GM19035 (cell line): ENCODE data around the gene CHCHD10.

Source experiments
- ATAC-seq: cut with Tn5 transposase; IDR thresholded peaks from one replicate; pipeline ENCODE4 v1.9.1; 2021; ENCODE audit not compliant: unreplicated experiment

Gene CHCHD10

DNA sequence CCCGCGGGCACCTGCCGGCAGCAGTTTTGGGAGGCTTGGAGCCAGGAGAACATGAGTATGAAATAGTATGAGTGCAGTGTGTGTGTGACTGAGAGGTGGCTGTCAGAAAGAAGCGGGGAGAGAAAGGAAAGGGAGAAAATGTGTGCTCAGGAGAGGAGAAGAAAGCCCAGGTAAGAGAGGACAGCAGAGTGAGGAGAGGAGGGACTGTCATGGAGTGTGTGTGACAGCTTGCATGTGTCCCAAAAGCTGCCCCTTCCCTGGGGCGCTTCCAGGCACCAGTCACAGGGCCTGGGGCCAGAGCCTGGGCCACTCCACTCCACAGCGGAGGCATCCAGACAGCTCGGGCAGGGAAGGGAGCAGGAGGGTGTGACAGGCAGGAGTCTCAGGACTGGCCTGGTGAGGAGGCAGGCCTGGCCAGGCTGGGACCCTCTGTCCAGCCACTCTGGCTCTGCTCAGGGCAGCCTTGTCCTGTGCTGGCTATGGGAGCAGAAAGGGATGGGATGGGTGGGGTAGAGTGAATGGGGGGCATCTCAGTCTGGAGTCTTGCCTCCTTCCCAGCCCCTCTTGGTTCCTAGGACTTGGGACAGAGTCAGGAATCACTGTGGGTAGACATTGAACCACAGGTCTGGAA lies 5.8 kb upstream of the CHCHD10 start:
- no peak for ATAC-seq

GRCh38 chr22:23772649-23773473 lies 5.1 kb upstream of the CHCHD10 start, which contains the start of gene MMP11:
TSS of gene MMP11 (plus strand) at chr22:23772849. CDS start at chr22:23772871, 22 bp downstream.
- no peak for ATAC-seq

GRCh38 chr22:23772315-23772648 lies 4.5 kb upstream of the CHCHD10 start:
- no peak for ATAC-seq

GRCh38 chr22:23769321-23769965 lies 1.7 kb upstream of the CHCHD10 start:
- no peak for ATAC-seq

GRCh38 chr22:23767303-23767672 lies 484 bp downstream of the CHCHD10 start:
- no peak for ATAC-seq

DNA sequence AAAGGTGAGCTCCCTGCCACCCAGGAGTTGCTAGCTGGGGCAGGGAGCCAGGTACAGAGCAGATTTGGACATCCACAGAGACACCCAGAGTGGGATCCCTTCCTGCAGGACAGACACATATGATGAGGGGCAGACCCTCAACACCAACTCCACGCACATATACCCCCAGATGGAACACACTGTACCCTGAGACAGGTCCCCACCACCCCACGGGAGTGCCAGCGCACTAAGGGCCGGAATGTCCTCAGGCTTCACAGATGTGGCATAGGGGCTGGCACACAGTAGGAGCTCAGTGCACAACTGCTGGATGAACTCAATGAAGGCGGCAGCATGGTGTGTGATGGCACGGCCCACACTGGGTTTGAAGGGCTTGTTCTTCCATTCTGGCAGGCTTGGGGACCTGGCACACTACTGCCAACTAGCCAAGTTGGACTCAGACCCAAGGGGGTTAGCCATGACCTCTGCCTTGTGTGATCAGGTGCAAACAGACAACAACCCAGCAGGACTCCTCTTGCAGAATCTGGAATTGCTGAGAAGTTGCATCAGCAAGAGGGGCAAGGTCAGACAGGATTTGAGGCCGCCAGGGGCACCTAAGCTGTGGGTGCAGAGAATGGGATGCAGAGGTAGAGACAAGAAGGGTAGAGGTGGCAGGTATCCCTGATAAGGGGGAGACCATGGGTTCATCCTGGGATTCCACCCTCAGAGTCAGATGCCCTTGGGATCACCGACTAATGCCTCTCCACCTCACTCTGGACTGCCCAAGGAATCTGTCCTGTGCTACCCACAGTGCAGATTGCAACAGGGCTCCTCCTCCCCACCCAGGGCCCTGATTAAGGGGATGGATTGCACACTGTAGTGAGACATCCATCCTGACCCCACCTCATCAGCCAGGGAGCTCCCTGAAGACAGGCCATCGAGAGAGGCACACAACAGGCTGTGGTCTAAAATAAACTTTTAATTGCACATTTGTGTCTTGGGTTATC lies 2.6 kb downstream of the CHCHD10 start:
- no peak for ATAC-seq

- ATAC-seq, result no peak
Observed at GRCh38 chr22:23763954-23764353, 3.8 kb downstream of the CHCHD10 start.

DNA sequence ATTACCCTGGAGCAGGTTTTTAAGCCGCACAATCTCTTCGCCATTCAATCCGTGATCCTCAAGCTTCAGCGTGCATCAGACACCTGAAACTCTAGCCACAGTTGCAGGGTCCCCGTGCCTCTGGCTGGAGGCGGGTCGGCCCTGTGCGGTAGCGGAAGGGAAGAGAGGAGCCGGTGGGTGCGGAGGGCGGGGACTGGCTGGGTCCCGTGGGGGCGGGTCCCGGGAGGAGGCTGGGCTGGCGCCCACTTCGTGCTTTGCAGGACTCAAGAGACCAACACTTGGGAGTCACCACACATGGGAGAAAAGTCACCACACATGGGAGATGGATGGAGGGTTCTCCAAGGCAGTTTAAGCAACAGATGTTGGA lies 4.2 kb downstream of the CHCHD10 start:
- ATAC-seq, result no peak

- ATAC-seq, result no peak
Observed at GRCh38 chr22:23762842-23763578, 4.8 kb downstream of the CHCHD10 start, which contains the start of gene C22orf15. TSS of gene C22orf15 (plus strand) at chr22:23762990. CDS start at chr22:23763307, 317 bp downstream.

GRCh38 chr22:23760056-23760455 lies 7.7 kb downstream of the CHCHD10 start:
- ATAC-seq, result no peak

DNA sequence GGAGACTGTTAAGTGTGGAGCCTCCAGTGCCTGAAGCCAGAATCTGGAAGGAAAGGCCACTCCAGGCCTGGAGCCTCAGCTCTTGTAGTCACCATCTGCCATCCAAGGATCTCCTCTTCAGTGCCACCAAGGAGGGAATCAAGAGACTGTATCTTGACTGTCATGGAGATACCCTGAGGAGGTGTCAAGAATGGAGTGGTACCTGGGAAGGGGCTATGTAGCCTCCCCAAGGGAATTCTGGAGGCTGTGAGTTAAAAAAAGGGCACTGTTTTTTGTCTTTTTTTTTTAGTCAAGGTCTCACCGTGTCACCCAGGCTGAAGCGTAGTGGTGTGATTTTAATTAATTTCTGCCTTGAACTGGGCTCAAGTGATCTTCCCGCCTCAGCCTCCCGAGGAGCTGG lies 8.2 kb downstream of the CHCHD10 start:
- ATAC-seq, result no peak

DNA sequence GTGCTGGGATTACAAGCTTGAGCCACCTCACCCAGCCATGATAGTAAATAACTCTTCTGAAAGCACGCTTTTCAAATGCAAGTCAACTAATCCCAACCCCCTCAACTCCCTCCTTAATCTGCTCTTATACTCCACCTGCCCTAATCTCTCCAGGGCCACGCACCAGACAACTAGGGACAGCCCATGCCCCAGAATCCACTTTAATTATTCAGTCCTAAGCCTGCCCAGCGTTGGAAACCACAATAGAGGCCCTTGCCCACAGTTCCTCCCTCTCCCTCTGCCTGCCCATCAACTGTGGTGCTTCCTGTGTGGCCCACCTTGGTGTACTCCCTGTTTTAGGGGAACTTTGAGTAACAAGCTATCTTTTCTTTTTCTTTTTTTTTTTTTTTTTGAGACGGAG lies 10.9 kb downstream of the CHCHD10 start:
- ATAC-seq, result no peak

GRCh38 chr22:23755711-23756110 lies 12.1 kb downstream of the CHCHD10 start:
- ATAC-seq, result no peak

DNA sequence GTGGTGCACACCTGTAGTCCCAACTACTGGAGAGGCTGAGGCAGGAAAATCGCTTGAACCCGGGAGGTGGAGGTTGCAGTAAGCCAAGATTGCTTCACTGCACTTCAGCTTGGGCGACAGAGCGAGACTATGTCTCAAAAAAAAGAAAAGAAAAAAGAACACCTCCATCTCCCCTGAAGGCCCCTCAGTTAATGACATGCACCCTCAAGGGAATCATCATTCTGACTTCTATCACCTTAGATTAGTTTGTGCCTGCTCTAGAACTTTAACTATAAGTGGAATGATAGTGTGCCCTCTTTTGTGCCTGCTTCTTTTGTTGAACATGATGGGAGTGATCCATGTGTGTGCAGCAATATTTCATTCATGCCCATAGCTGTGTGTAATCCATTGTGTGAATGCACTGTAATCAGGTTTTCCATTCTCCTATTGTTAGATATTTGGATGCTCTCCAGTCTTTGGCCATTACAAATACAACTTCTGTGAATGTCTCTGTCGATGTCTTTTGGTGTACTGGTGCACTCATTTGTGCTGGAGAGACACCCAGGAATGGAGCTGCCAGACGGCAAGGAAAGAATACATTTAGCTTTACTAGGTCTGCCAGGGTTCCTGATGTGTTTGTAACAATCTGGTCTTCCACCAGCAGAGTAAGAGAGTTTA lies 12.7 kb downstream of the CHCHD10 start:
- no peak for ATAC-seq

DNA sequence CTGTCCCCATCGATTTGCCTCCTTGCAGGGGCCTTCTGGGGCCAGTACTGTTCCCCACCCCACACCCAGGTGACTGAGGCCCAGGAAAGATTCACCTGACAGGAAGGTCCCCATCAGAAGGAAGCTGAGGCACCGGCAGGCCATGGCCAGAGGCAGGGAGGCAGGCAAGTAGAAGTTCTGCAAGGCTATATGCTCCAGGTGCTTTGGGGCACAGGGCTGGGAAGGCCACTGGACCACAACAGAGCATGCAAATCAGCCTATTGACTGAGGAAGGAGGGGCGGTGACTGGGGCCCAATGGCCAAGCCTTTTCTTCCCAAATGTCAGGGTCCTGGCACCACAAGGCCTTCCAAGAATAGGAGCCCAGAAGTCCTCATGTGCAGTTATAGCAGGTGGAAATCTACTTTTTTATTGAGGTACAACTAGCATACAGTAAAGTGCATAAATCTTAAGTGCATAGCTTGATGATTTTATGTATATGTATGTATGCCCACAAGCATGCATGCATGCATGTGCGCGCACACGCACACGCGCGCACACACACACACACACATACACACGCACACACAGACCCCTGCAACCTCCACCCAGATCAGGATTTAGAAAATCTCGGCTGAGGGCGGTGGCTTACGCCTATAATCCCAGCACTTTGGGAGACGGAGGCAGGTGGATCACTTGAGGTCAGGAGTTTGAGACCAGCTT lies 13.4 kb downstream of the CHCHD10 start, which contains the start of gene VPREB3:
TSS of gene VPREB3 (minus strand) at position 206 of the 700 bp plus-strand sequence. CDS start at position 144, 62 bp downstream.
- ATAC-seq, result no peak

DNA sequence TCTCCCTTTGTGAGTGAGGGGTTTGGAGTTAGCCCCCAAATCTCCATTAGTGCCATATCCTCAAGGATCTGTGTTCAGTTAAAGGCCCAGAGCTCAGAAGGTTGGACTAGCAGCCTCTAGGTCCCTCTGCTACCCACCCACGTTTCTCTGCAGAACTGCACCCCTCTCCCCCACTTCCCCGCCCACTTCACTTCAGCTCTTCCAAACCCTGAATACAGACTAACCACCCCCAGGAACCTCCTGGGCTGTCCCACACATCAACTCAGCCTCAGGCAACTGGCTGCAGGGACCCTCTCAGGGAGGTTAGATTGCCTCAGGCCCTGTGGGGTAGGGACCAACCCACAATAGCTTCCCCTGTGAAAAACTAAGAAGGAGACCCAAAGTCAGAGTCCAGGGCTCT lies 14.4 kb downstream of the CHCHD10 start:
- no peak for ATAC-seq

DNA sequence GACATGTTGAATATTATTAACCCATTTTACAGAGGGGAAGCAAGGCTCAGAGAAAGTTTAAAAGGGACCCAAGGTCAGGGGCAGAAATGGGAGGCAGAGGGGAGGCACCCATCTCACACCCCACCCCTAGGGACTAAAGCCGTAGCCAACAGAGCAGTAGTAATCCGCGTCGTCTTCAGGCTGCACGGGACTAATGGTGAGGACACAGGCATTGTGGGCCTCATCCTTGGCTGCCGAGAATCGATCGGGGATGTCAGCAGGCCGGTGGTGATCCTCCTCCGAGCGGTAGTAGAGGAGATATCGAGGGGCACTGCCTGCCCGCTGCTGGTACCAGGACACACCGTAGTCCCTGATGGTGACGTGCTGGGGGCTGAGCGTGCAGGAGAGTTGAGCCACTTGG lies 15.0 kb downstream of the CHCHD10 start:
- ATAC-seq, result no peak

DNA sequence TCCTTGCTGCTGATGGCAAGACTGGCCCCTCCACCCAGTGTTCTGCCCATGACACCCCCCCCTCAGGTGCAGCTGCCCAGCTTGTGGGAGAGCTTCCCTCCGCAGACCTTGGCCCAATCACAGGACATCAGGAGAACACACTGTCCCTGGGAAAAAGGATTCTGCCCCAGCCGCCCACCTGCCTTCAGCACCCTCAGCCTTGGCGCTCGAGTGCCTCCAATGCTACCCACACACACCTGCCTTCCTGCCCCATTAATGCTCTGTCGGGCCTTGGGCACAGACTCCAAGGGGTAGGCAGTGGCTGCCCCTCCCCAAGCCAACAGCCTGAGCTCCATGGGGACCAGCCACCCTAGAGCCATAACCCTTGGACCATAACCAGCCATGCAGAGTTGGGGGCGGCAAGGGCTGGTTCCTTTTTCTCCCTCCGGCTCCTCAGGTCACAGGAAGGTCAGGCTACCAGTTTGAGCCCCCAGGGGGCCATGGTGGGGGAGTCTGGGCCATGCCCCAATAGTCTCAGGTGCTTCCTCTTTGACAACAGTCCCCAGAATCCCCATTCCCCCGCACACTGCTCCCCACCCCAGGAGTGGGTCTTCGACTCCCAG lies 15.6 kb downstream of the CHCHD10 start:
- no peak for ATAC-seq
